HG02588 (cell line): ENCODE results near the gene LAMA5.

Experiments
- ATAC-seq: cut with Tn5 transposase; IDR thresholded peaks from one replicate; pipeline ENCODE4 v1.9.1; 2021; ENCODE audit warnings: mild to moderate bottlenecking, moderate library complexity; ENCODE audit not compliant: unreplicated experiment

LAMA5 gene

GRCh38 chr20:62371588-62372041 lies 4.5 kb upstream of the LAMA5 start:
- ATAC-seq = no peak

- no peak for ATAC-seq
Observed at GRCh38 chr20:62370807-62371587, 3.9 kb upstream of the LAMA5 start.

- no peak for ATAC-seq
Observed at GRCh38 chr20:62370115-62370806, 3.1 kb upstream of the LAMA5 start.

DNA sequence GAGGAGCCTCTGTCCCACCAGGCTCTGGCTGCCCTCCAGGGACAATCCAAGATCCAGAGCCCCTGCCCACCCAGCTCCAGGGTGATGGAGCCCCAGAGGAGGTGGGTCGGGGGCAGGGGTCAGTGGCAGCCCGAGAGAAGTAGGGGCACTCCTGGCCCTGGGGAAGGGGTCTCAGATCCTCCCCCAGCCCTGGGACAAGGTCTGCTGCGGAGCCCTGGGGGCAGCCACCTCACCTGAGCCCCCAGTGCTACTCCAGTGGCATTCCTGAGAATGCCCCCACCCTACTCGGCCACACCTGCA lies 2.7 kb upstream of the LAMA5 start:
- ATAC-seq = no peak

DNA sequence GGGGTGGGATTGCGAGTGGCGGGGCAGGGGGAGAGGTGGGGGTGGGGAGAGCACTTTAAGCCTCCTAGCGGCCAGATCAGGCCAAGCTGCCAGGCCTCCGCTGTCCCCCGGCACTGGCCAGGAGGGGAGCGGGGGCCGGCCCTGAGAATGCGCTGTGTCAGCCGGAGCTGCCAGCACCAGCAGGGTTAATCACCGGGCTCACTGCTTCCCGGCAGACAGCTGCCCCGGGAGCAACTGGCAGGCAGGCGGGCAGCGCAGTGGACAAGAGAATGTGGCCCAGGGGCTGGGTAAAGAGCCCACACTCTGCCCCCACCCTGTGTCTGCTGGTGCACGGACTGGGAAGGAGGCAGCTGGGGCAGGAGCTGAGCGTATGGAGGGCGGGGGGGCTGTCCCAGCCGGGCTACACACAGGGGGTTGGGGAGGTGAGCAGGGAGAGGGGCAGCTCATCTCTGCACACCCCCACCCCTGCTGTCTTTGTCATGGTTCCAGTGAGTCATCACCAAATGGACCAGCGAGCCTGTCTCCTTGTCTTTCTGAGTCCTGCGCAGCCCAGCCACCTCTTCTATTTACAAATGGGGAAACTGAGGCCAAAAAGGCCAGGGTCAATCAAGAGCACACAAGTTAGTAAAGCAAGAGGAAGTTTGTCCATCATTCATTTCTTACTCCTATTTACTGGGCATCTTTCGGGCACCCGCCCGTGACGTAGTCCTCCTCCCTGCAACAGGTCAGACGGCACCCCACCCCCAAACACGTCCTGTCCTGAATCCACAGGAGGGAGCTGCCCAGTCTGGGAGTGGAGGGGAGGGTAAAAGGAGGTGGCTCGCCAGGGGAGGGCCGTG lies 2.1 kb upstream of the LAMA5 start:
- no peak for ATAC-seq

DNA sequence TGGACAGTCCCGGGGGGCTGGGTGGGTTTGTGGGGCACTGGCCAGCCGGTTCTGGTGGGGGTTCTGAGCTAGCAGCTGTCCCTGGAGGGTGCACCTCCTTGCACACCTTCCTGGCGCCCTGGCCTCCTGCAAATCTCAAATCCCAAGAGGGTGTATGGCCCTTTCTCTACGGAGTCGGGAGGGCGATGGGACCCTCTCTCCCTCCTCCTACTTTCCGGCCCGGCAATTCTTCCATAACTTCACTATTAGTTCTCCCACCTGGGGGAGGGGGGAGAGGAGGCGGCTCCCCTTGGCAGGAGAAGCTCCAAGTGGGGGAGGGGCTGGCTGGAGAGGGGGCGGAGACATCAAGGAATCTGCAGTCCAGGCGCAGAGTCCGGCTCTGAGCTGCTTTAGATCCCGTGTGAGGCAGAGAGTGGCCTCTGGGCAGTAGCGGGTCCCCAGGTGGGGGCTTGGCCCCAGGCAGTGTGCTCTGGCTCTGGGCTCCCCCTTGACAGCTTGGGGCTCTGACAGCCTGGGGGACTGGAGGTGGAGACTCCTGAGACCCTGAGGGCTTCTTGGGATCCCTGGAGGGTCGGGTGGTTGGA lies 1.4 kb upstream of the LAMA5 start:
- no peak for ATAC-seq

GRCh38 chr20:62367633-62368391 lies 700 bp upstream of the LAMA5 start:
- no peak for ATAC-seq

DNA sequence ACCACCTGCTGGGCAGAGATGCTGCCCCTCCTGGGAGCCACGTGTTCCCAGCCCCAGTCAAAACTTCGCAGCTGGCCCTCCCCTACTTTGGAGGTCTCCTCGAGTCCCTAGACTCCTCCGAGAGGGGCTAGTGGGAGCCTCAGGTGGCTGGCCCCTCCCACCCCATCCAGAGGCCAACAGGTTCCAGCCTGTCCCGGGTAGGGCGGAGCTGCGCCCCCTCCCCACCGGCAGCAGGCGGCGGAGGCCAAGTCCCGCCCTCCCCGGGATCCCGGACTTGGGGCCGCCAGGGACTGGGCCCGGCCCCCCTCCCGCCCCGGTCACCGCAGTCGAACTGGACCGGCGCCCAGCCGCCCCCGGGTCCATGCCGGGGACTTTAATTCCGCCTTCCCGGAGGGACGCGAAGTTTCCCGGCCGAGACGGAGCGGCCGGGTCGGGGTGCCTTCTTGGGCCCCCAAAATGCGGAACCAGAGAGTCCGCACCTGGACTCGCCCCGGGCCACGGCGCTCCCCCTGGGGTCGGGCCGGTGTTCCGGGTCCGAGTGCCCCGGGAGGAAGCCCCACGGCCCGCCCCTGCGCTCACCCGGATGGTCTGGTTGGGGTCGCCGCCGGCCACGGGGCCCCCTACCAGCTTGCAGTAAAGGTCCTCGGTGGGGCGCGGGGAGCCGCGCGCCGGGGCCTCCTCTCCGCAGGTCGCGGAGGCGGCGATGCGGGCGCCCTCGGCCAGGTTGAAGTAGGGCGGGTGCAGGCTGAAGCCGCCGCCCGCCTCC lies 559 bp downstream of the LAMA5 start:
- no peak for ATAC-seq

DNA sequence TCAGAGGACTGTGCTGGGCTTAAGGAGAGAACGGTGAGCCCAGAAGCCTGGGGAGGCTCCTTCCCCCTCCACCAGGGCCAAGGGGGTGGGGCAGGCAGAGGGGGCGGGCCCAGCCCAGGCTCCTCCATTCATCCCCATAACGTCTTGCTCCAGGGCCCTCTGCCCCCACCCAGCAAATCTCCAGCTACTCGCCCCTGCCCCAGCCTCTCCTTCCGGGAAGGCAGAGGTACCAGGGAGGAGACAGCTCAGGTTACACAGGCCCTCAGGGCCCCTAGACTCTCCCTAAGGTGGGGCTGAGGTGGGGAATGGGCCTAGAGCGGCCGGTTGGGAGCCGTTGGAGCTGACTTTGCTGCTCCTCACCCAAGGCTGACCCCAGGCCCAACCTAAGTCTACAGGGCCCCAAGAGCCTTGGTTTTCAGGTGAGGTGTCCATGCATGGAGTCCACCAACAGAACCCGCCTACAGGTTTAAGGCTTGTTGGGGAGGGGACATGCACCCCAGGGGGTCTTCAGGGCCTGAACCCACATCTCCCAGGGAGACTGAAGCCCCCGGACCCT lies 1.2 kb downstream of the LAMA5 start:
- ATAC-seq = no peak

DNA sequence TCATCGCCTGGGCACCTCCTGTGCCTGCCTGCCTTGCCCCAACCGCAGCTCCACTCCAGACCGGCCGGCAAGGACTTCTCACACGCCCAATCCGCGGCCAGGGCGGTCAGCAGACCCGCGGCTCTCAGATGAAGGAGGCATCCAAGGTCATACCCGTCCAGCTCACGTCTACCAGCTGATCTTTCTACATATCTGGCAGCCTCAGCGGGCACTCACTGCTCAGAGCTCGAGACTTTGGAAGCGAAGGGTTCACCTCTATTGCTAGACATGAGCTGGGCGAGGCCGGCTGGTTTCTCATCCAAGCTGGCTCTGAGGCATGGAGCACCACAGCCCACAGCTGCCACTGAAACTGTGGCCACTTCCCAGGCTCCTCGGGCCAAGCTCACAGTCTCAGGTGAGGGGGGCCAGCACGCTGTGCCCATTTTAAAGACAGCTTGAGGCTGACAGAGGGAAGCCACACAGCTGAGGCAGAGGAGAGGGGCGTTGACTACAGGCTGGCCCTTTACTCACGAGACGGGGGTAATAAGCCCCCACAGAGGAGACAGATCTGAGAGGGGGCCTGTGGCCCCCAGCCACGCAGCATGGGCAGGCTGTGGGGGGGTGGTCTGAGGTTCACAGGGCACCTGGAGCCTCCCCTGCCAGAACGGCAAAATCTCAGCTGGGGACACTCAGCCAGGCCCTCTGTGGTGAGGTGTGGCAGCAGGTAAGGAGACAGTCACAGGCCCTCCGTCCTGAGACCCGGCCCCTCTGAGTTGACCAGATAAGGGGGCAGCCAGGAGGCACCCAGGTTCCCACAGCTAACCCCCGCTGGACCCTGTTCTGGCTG lies 2.0 kb downstream of the LAMA5 start:
- ATAC-seq = no peak

DNA sequence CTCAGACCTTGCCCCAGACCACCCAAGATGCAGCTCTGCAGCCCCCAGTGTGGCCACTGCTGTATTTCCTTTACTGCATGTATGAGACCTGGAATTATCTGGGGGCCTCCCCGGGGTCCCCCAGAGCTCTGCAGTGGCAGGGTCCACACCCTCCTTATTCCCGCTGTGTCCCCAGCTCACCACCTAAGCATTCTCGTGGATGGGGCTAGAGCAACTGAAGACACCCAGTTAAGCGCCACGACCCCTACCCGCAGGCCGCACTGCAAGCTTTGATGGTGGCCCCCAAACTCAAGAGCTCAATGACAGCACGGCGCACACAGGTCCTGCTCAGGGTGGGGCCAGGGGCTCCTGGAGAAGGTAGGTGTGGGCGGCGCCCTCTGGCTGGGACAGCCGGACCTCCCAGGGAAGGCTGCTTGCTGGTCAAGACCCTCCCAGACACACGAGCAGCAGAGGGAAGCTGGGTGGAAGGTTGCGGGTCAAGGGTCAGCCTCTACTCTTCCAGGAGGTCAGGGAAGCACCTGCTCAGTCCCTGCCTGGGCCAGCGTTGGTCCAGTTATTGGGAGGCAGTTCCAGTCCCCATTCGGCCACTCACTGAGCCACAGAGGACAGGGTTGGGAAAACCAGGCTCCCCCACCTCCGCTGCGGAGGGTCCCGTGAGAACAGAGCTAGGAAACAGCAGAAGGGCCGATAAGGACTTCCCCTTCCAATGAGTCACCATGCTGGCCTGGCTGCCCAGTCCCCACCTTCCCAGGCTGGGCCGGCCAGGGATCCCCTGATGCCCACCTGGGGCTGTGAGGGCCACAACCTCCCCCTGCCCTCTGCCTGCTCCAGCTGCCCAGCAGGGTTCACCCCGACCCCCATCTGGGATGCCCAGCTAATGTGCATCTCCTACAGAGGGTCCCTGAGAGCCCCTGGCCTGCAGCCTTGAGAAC lies 2.9 kb downstream of the LAMA5 start:
- ATAC-seq = no peak

- no peak for ATAC-seq
Observed at GRCh38 chr20:62362991-62363919, 3.9 kb downstream of the LAMA5 start.

- no peak for ATAC-seq
Observed at GRCh38 chr20:62362590-62362940, 4.5 kb downstream of the LAMA5 start.

GRCh38 chr20:62361799-62362589 lies 5.1 kb downstream of the LAMA5 start:
- ATAC-seq = no peak

- ATAC-seq = no peak
Observed at GRCh38 chr20:62360854-62361798, 6.0 kb downstream of the LAMA5 start.
